NCI-H1048 (cell line): ENCODE results near the gene NDST1.
"Not testable (repeated sequence)": the region's sequence is repeated elsewhere in the genome, so short reads cannot be mapped to it uniquely, and the experiment has no call there.

ENCODE experiments used
- DNase-seq: peaks from one replicate; lab custom pipeline; 2025; lab: John Stamatoyannopoulos, UW

The NDST1 gene

GRCh38 chr5:150508828-150509227 is 897 bp downstream of the NDST1 start:
- DNase-seq: no peak

DNA sequence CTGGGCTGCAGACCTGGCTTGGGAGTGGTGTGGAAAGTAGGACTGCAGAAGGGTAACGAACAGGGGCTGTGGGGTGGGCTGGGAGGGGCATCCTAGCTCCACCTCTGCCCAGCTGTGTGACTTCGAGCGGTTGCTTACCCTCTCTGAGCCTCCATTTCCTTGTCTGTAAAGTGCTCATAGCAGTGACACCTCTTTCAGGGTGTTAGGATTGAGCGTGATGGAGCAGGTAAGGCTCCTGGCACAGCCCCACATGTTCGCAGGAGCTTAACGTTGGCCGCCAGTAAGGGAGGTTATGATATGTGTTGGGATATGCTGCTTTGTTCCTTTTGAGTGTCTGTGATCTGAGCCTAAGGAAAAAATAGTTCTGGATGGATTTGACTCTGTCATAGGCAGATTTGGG is 2.1 kb downstream of the NDST1 start:
- DNase-seq: no peak

GRCh38 chr5:150510460-150511263 is 2.7 kb downstream of the NDST1 start:
- no peak for DNase-seq

GRCh38 chr5:150511578-150512367 is 3.8 kb downstream of the NDST1 start:
- no peak for DNase-seq

- no peak for DNase-seq
These were observed 4.4 kb downstream of the NDST1 start for GRCh38 chr5:150512368-150512747.

DNA sequence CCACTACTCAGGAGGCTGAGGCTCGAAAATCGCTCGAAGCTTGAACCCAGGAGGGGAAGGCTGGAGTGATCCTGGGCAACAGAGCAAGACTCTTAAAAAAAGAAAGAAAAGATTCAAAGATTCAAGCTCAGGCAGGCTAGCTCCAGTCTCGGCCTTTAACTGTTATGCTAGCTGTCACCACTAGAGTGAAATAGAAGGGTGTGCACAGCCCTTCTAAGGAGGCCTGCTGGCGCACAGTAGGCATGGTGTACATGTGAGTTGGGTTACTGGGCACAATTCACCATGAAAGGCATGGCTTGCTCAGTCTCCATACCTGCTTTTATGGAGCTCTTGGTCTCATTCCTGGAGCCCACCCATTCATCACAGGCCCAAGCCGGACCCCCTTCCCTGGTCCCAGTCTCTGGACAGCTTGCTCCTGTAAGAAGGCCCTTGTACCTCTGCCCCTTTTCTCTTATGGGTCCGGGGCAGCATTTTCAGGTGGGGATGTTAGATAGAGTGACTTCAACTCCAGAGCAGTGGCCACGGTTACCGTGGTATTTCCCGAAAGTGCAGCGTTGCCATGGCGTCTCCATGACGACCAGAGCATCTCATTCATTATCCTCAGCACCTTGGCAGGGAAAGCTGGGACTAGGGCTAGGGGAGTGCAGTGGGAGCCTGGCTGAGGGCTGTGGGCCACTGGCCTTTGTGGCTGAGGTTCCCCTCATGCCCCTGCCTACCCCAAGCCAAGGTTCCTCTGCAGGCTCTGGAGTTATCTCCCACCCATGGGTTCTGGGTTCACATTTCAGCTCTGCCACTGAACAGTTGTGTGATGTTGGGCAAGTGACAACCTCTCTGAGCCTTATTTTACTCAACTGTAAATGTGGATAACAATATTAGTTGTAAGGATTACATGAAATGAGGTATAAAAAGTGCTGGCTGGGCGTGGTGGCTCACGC is 5.7 kb downstream of the NDST1 start:
- DNase-seq: no peak

GRCh38 chr5:150514708-150515211 is 6.8 kb downstream of the NDST1 start:
- DNase-seq: no peak

GRCh38 chr5:150515446-150515845 is 7.5 kb downstream of the NDST1 start:
- DNase-seq: no peak

DNA sequence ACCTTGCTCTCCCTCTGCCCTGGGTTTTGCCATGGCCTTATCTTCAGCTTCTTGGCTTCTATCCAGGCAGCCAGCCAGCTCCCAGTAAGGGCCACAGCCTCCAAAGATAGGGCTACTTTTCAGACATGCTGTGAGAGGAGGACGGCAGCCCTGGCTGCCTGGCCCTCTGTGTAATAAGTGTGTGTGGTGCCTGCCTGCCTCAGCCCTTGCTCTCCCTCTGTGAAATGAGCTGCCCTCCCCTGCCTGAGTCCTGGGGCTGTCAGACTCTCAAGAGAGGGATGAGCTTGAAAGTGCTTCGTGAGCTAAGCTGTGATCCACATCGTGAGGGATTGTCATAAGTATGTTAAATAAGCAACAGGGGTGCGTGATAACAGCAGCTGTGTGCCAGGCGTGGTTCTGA is 8.1 kb downstream of the NDST1 start:
- no peak for DNase-seq

DNA sequence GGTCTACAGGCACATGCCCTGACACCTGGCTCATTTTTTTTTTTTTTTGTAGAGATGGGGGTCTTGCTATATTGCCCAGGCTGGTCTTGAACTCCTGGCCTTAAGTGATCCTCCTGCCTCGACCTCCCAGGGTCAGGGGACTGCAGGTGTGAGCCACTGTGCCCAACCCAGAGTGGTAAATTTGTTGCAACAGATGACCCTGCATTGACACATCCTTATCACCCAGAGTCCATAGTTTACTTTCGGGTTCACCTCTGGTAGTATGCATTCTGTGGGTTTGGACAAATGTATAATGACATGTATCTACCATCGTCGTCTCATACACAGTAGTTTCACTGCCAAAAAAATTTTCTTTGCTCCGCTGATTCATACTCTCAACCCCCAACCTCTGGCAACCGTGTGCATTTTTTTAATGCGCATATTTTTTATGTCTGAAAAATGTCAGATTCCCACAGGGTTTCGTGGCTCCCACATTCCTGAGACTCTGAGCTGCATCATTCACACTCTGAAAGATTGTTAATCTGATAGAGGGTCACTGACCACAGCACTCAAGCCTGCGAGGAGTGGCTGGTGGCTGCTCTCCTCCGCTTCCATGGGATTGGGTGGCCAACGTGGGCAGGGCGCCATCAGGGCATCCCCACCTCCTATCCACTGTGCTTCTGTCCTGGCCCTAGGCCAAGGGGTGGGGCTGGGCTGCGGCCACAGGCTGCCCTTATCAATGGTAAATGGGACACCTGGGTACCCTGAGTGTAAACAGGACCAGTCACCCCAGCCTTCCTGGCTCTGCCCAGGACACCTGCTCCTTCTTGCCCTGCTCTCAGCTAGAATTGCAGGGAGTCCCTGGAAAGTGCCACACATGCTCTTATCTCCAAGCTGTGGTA is 9.6 kb downstream of the NDST1 start:
- no peak for DNase-seq

GRCh38 chr5:150518712-150519559 is 11.0 kb downstream of the NDST1 start:
- not testable (repeated sequence) for DNase-seq

DNA sequence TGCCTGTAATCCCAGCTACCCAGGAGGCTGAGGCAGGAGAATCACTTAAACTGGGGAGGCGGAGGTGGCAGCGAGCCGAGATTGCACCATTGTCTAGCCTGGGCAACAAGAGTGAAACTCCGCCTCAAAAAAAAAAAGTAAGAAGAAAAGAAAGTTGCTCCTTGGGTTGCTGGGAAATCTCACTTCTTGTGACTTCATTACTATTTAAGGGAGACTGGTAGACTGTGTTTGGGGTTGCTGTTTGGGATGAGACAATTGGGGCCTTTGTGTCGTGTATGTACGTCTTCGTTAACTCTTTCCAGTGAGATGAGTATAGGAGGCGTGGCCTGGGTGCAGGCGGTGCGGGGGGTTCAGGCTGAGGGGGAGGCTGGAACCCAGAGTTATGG is 11.6 kb downstream of the NDST1 start:
- DNase-seq: no peak

- no peak for DNase-seq
These were observed 12.0 kb downstream of the NDST1 start for GRCh38 chr5:150519978-150520377.

GRCh38 chr5:150520747-150521521 is 13.0 kb downstream of the NDST1 start:
- no peak for DNase-seq

DNA sequence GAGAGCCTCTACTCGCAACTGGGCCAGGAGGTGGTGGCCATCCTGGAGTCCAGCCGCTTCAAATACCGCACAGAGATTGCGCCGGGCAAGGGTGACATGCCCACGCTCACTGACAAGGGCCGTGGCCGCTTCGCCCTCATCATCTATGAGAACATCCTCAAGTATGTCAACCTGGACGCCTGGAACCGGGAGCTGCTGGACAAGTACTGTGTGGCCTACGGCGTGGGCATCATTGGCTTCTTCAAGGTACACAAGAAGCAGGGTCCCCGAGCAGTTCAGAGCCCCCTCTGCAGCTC is 13.5 kb downstream of the NDST1 start:
- no peak for DNase-seq

GRCh38 chr5:150521939-150522503 is 14.1 kb downstream of the NDST1 start:
- DNase-seq: no peak

DNA sequence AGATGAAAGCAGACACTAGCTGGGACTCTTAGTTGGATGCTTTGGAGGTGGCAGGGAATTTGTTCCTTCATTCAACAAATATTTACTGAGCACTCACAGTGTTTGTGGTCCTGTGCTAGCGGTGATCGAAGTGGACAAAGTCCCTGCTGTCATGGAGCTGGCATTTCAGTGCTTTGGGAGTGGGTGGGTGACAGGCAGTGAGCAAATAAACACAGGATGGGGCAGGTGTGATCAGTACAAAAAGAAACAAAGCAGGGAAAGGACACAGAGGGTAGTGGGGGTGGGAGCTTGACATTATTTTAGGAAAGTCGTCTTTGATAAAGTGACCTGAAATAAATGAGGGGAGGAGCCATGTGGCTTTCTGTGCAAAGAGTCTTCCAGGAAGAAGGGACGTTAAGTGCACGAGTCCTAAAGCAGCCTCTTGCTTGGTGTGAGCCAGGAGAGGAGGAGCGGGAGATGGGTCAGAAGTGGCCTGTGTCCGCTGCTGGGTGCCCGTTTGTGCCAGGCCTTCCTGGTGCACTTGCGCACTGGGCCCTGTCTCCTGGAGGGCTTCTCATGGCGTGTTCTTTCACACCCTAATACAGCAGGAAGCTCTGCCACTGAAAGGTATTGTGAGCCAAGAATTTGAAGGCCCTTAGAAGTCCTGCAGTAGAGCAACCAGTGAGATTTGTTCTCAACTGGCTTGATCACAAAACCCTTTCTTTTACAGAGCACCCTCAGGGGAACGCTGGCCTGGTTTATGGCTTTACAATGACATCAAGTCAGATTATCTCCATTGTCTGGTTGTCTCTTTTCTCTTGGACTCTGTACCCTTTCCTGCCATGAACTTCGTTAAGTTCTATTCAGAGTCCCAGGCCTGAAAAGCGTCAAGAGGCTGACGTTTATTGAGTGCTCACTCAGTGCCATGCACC is 14.8 kb downstream of the NDST1 start:
- DNase-seq: no peak
